NCI-H2196 (cell line): ENCODE data around the gene ZPLD1.

Experiments used
- DNase-seq: peaks from one replicate; lab custom pipeline; 2025; ENCODE audit not compliant: unreplicated experiment; lab: John Stamatoyannopoulos, UW

ZPLD1 gene

DNA sequence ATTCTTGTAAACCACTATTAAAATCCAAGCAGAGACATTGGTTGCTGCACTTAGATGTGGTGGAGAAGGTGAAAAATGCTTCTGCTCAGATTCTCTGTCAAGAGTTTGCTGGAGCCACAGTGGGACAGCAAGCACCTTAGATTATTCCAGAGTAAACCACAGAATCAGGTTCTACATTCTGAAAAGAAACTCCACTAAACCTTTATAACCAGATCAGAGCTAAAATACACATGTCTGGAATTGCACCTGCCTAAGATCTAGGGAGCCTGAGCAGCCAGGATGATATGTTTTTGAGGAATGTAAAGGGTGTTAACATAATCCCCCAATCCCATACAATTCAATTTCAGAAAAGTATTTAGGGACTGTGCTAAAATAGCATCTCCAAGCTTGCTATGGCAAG, at the start of gene ZPLD1:
Gene ZPLD1, plus strand, starts transcription at position 301 of the 400 bp plus-strand sequence. CDS start 3,473 bp downstream, outside the sequence.
- DNase-seq = no peak

DNA sequence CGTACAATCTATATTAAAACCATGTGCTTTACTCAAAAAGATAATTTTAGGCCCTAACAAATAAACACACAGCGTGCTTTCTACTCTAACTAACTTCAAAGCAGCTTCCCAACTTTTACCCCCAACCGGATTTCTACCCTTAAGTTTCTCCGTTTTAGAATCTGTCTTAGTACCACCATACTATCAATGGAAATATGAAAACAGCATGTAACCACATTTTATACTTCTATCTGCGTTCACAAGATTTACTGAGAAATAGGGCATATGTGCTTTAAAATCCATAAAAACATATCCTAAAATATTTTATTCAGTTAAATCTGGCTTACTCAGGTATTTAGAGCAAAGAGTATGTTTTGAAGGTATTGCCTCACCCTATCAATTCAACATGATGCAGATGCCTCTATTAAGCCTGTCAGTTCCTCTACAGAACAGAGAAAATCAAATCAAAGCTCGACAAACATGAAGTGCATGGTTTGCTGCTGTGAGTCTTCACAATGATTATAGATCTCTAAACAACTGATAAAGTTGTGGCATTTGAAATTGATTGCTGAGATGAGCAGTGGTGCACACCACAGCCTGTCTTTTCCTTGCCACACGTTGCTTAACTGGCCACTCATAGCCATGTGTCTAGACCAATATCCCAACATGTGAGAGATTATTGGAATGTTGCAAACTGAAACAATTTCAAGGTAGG, 44.5 kb upstream of the ZPLD1 start:
- DNase-seq = no peak

DNA sequence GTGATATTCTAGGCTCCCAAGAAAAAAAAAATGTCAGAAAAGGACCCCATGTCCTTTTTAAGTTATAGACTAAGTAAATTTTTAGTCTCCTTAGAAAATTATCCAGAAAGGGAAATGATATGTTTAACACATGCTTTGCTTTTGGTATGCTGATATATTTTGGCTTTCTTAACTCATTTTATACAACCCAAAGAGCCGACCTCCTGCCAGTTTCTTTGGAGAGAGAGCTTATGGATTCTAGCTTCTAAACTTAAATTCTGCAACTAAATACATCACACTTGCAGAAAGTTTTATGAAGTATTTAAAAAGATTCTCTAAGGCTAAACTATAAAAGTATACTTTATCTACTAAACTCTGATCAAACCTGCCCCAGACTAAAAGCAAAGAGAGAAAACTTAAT, 43.9 kb upstream of the ZPLD1 start:
- no peak for DNase-seq

DNA sequence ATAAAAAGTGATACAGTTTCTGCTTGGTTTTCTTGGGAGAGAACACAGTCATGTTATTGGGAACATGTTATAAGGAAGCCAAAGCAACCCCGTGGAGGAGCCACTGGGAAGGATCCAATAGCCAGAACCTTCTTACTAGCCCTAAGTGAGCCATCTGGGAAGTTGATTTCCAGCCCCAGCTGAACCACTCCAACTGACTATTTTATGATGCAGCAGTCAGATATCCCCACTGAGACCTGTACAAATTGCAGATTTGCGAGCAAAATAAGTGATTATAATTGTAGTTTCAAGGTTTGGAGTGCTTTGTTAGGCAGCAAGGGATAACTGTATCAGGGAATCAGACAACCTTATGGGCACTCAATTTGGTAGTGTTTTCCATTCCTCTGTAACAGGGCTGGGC, 43.3 kb upstream of the ZPLD1 start:
- no peak for DNase-seq

DNA sequence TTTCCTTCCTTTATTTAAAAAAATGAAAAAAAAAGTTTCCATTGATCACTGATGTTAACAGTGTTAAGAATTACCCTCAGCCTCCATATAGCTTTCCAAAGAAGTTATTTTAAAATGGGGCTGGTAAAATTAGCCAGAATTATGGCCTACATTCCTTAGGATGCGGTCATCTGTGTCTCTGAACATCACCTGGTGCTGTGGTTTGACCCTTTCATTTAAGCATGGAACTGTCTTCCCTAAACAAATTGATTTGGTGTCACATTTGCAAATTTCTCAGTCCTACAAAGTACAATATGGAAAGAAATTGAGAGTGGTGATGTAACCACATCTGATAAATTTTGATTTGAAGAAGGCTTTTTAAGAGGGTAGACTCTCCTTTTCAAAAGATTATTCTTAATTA, 40.3 kb upstream of the ZPLD1 start:
- no peak for DNase-seq

DNA sequence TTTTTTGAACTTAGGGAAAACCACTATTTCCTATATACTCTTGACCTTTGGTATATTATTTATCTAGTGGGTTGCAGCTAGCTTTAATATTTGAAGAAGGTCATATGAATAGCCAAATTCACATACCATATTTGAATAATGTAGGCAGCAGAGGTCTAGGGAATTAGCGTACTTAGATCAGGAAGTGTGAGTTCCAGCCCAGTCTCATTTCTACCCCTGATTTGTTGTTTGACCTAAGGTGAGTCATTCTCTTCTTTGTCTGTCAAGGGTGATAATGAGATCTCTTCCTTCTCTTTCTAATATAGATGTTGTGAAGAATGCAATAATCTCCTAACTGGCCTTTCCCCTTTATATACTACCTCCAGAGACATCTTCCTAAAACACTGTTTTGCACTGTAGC, 36.6 kb upstream of the ZPLD1 start:
- DNase-seq = no peak

DNA sequence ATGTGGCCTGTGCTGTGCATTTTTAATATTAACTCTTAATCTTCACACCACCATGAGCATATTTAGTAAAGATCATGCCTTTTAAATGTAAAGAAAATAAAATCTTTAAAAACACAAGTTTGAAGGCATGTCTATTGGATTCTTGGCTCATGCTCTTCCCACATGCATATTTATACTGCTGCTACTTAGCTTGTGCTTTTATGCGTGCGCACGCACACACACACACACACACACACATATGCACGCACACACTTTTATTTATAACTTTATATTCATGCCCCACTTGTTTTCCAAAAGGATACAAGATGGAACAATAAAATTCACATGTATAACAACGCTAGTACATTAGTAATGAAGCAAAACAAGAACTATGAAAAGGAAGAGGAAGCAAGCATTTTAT, 36.1 kb upstream of the ZPLD1 start:
- DNase-seq = no peak

DNA sequence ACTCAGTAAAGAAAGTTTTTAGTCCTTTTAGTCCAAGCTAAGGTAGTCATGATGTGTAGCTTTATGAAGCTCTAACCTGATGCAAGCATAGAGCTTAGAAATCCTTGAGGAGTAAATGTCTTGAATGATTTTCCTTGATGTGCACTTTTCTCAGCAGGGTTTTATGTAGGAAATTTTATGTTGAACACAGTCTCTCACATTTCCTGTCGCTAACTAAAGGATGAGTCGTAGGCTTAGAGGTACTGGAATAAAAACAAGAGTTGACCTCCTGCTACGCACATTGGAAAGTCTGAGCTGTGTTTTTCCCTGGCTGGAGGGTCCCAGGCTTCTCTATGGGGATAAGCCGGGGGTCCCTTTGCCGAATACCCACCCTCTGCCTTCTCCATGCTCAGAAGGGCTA, 34.7 kb upstream of the ZPLD1 start:
- no peak for DNase-seq

DNA sequence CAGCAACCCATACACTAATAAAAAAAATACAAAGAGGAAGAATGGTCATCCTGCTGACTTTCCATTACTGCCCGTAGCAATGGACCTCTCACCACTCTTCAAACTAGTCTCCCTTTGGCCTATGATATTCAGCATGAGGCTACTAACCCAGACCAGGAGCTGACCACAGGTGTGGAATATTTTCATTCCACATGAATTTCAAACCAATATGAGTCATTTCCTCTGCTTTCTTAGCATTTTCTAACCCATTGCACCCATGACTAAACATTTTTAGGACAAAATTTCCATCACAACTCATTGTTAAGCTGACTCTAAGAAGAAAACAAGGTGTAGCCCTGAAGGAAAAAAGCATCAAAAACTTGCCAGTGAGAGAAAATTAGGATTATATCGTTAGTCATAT, 34.0 kb upstream of the ZPLD1 start:
- no peak for DNase-seq

DNA sequence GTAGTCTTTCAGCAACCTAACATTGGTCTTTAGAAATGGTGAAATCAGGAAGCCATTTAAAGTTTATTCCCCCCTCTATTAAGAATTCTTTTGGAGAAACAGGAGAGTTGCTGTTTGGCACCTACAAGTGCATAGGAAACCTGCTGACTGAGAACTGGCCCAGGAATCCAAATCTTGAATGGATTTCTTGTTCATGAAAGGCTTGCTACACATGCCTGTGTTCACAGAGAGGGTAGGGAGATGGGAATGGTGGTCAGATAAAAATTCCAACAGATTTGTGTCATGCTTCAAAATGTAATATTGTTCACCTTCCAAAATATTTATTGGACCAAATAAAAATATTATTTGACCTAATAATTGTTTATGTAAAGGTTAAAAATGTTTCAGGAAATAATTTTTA, 24.2 kb upstream of the ZPLD1 start:
- no peak for DNase-seq

DNA sequence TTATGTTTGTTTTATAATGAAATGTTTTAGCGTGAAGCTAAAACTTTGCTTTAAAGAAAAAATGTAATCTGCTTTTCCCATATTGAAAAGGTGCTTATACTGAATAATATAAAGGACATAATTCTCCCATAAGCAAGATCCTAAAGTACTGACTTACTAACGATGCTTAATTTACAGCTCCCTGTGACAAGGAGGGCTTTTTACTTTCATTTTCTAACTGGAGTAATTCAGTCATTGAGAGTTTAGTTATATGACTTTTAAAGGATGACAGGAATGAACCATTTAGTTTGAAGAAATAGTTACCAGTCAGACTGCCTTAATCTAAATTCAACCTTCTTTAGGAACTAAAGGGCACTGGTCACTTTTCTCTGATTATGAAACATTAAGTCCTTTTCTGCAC, 19.3 kb upstream of the ZPLD1 start:
- no peak for DNase-seq

DNA sequence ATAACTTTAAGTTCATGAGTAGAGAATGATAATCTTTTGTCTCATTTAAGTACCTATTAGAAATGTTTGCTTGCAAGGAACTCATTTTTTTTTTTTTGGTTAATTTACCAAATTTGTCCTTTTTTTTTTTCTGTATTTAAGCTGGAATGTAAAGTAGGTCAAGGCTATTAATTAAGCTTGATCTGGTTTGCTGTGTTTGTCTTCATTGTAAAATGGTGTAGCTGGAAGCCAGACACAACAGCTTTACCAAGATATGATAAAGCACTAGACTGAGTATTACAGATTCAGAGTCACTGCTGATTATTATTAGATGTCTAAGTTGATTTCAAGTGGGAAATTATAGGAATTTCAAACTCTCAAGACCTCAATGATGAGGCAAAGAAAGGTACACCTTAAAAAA, 15.0 kb upstream of the ZPLD1 start:
- DNase-seq = no peak

DNA sequence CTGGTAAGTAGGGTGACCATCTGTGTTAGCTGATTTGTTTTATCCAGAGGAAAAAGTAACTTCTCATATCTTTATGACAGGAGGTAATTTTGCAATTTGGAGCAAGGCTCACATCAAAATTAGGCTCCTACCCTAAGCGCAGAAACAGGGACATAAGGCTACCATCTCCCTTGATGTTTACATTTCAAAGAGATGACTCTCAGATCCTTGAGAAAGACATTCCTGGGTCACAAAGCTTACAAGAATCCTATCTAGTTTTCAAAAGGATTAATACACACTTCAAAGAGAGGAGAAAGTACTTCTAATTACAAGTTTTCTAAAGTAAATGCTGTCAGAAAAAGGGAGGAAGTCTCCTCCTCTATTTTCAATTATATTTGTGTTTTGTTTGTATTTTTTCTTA, 7.0 kb downstream of the ZPLD1 start:
- no peak for DNase-seq

DNA sequence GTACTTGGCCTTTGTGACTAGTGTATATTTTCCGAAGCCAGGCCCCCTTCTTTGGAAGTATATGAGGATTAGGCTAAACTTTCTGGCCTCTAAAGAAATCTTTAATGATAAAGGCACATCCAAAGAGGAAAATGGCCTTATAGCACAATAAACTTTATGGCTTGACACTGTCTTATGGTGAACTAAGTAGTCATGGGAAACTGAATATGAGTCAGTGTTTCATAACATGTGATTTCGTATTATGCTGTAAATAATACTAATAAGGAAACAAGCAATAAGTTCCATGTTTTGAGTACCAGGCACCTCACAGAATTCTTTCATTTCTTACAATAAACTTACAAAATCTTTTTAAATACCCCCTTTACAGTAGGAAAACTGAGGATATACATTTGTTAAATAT, 8.2 kb downstream of the ZPLD1 start:
- no peak for DNase-seq

DNA sequence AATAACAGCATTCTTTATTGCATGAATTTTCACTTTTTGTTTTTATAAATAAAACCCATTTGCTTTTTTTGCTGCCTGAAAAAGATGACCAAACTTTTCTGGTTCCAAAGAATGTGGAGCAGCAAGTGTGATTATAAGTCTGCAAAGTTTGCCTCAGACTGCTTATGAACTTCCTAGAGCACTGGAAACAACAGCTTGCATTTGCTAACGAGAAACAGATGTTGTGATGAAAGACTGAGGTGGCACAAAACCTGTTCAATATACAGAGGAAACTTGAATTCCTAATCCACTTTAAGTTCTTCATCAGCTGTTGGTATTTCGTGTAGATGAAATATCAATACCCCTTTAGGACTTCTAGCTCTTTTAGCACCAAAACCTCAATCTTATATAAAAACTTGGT, 9.3 kb downstream of the ZPLD1 start:
- DNase-seq = no peak

DNA sequence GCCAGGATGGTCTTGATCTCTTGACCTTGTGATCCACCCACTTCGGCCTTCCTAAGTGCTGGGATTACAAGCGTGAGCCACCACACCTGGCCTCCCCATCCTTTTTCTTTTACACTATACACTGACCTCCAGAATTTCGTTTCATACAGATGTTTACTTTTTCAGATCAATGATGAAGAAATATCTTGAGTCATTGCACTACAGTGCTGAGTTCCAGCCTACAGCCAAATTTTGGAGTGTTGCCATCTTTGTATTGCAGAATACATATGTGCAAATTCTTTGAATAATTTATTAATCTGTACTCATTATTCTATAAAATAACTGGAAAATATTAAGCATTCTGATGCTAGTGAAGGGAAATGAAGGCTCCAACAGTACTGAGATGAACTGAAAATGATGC, 12.5 kb downstream of the ZPLD1 start:
- DNase-seq = no peak

DNA sequence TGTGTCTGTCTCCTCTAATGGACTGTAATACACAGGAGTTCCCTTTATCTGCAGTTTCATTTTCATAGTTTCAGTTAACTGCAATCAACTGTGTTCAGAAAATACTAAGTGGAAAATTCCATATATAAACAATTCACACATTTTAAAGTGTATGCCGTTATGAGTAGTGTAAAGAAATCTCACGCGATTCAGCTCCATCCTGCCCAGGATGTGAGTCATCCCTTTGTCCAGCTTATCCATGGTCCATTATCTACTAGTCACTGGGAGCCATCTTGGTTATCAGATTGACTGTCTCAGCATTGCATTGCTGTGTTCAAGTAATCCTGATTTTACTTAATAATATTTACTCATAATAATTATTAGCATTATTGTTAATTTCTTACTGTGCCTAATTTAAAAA, 14.5 kb downstream of the ZPLD1 start:
- no peak for DNase-seq

DNA sequence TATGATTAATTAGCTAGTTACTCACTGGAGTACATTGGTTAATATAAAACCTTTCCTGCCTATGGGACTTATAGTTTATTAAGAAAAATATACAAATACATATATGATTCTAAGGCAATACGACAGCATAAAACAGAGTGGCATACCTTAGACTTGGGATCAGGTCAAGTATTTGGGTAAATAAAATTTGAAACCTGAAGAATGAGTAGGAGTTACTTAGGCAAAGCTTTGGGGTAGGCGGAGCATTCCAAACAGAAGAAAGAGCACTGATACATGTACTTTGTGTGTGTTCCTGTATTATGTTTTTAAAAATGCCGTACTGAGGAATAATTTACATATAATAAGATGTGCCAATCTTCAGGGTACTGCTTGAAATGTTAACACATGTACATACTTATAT, 15.1 kb downstream of the ZPLD1 start:
- DNase-seq = no peak

DNA sequence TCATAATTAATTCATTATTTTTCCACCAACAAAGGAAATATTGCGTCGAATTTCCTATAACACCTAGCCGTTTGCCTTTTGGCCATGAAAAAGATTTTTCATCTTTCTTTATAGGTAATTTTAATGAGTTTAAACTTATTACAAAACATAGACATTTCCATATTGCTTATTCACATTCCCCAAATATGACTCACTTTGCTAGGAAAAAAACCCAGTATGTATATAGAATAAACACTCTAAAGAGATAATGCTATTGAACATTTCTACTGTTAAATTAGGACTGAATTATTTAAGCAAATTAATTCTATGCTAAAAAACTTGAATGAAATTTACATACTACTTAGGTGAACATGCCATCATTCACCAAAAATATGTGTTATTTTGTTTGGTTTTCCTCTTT, 16.2 kb downstream of the ZPLD1 start:
- no peak for DNase-seq

DNA sequence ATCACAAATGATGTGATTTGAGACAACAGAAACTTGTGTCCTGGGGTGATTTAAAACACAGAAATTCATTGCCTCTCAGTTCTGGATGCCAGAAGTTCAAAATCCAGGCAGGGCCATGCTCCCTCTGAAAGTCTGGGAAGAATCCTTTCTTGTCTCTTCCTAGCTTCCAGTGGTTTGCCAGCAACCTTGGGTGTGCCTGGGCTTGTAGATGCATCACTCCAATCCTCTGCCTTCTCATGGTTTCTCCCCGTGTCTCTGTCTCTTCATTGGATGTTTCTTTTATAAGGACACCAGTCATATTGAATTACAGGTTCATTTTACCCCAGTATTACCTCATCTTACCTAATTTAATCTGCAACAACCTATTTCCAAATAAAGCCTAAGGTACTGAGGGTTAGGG, 16.7 kb downstream of the ZPLD1 start:
- DNase-seq = no peak

DNA sequence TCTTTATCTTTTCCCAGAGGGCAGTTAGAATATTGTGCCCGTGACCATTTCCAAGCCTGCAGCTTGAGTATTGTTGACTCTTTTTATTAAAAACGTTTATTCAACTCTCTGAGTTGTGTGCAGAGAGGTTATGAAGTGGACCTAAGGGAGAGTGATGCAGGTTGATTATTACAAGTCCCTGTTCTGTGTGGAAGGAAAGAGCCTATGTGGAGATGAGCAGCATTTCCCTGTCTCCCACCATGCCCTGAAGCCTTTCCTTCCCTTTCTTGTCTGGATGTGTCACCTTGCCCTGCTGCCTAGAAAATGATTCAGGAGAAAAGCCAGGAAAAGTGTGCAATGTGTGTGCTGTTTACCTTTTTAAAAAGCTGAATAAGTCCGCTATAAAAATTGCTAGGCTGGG, 19.4 kb downstream of the ZPLD1 start:
- no peak for DNase-seq

DNA sequence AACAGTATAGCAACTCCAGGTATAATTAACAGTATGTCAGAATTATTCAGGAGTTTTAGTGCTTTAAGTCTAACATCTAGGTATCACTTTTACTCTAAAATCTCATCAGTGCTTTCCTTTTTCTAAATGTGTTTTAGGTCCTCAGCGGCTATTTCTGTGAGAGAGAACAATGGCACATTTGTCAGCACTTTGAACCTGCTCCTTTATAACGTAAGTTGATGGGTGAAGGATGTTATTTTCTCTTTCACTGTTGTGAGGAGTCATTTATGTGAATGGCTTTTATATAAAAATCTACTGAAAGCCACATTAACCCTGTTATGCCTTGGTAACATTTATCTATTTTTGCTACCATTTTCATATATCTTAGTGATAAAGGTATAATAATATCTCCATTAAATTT, 22.8 kb downstream of the ZPLD1 start:
- DNase-seq = no peak

DNA sequence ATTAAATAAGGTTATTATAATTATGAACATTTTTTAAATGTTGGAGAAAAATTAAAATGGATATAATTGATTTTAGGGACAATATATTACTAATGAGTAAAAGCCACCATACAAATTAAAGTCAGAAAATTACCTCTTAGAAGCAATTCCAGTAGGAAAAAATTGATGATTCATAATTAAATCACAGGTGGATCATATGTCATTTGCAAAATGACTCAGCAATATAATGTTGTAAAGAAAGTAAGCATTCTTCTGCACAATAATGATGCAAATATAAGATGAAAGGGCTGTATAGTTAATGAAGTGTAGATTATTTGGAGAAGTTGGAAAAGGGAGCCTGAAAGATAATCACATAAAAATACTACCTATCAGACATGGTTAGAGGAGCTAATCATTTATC, 25.8 kb downstream of the ZPLD1 start:
- DNase-seq = no peak

DNA sequence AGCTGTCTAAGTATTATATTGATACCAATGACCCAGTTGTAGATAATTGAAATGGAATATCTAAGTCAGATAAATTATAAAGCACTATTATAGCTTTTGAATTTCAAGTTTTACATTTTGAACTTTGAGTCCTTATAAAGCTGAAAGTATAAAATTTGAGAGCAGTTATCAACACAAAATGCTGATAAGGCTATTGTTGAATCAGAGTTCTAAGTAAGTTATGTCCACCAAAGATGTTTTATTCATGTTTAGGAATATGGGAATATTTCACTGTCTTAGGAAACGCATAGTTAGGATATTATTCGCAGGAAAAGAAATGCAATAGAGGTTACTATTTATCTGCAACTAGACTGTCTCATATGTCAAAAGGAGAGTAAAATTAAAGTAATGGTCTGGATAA, 29.4 kb downstream of the ZPLD1 start:
- DNase-seq = no peak
